Hepatic stellate cell (primary cell): ENCODE results near the gene ADGRA1.
"Not testable (repeated sequence)": the region's sequence is repeated elsewhere in the genome, so short reads cannot be mapped to it uniquely, and the experiment has no call there.

ENCODE experiments used
- DNase-seq: peaks from one replicate; pipeline ENCODE4 v3.0.0; 2011; ENCODE audit warnings: low spot score

ADGRA1 gene

GRCh38 chr10:133162910-133163856, 75.5 kb downstream of the ADGRA1 start:
- DNase-seq = no peak

GRCh38 chr10:133163889-133164815, 76.4 kb downstream of the ADGRA1 start:
- no peak for DNase-seq

- DNase-seq = no peak
Observed at GRCh38 chr10:133164816-133165555, 77.3 kb downstream of the ADGRA1 start.

GRCh38 chr10:133165556-133166503, 78.1 kb downstream of the ADGRA1 start:
- DNase-seq = no peak

- DNase-seq = no peak
Observed at GRCh38 chr10:133166504-133166827, 78.7 kb downstream of the ADGRA1 start.

- DNase-seq = no peak
Observed at GRCh38 chr10:133166828-133167692, 79.3 kb downstream of the ADGRA1 start.

- DNase-seq = no peak
Observed at GRCh38 chr10:133167693-133168616, 80.2 kb downstream of the ADGRA1 start.

GRCh38 chr10:133168617-133169031, 80.9 kb downstream of the ADGRA1 start:
- no peak for DNase-seq

- DNase-seq = no peak
Observed at GRCh38 chr10:133169173-133169947, 81.6 kb downstream of the ADGRA1 start.

- no peak for DNase-seq
Observed at GRCh38 chr10:133170092-133170491, 82.4 kb downstream of the ADGRA1 start.

GRCh38 chr10:133173860-133174640, 86.3 kb downstream of the ADGRA1 start:
- DNase-seq = no peak

GRCh38 chr10:133174689-133175263, 87.1 kb downstream of the ADGRA1 start:
- no peak for DNase-seq

GRCh38 chr10:133175624-133176023, 87.9 kb downstream of the ADGRA1 start:
- not testable (repeated sequence) for DNase-seq

GRCh38 chr10:133176546-133176945, 88.8 kb downstream of the ADGRA1 start:
- no peak for DNase-seq

- DNase-seq = no peak
Observed at GRCh38 chr10:133177380-133178157, 89.8 kb downstream of the ADGRA1 start.
